Measurements from ENCODE around the gene ACAP3. TPM values are rescaled to one million over a fixed set of nuclear protein-coding genes. Genes with fewer than 3 reads are reported as not detected.

Gene ACAP3
- total RNA-seq, 2 donors from 2014 or later = 43.2 to 58.6 TPM

- WGBS = 94% methylated on average over 29 of the region's 32 CpGs
- Histone ChIP-seq H3K9me3 (no peaks in the 10 kb centered on the region), H3K4me1 (replicated peaks) (no peaks in the 10 kb centered on the region), H3K27me3 (replicated peaks; ENCODE audit: insufficient read depth) (no peaks in the 10 kb centered on the region), H3K27ac (no peak overlapping the region), H3K36me3 (peaks cover 2 to 11% of the 10 kb centered on the region in 2 donors), H3K4me3 (no peak overlapping the region)
- intact Hi-C loops (cut with DNase I) = no loop called here
- TF ChIP-seq, protein P1, sequence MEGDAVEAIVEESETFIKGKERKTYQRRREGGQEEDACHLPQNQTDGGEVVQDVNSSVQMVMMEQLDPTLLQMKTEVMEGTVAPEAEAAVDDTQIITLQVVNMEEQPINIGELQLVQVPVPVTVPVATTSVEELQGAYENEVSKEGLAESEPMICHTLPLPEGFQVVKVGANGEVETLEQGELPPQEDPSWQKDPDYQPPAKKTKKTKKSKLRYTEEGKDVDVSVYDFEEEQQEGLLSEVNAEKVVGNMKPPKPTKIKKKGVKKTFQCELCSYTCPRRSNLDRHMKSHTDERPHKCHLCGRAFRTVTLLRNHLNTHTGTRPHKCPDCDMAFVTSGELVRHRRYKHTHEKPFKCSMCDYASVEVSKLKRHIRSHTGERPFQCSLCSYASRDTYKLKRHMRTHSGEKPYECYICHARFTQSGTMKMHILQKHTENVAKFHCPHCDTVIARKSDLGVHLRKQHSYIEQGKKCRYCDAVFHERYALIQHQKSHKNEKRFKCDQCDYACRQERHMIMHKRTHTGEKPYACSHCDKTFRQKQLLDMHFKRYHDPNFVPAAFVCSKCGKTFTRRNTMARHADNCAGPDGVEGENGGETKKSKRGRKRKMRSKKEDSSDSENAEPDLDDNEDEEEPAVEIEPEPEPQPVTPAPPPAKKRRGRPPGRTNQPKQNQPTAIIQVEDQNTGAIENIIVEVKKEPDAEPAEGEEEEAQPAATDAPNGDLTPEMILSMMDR (IDR thresholded peaks at IDR 0.05) = no peak
- no peak for TF ChIP-seq POLR2A (IDR thresholded peaks at IDR 0.05)
- no peak for TF ChIP-seq POLR2AphosphoS5 (IDR thresholded peaks at IDR 0.05)
- no peak for DNase-seq (ENCODE audit: low spot score)
Measured at GRCh38 chr1:1336931-1337792, 29.4 kb upstream of the ACAP3 start.

DNA sequence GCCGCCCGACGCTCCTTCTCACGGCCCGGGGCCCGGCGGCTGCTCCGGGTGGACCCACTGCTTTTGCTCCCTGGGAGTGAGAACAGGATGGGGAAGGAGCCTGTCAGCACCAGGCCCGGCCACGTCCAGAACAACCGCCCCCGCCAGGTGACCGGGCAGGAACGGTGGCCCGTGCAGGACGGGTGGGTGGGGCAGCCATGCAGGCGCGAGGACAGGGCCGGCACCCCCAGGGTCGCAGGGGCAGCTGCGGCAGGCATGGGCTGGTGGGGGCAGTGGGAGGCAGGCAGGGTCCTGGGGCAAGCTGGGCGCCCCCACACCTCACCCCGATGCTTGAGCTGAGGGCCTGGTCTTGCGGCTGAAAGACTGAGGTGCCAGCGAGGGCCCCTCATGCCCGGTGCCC, 28.7 kb upstream of the ACAP3 start:
- H3K4me1 ChIP-seq (replicated peaks) = no peaks in the 10 kb centered on the region
- H3K36me3 ChIP-seq = peaks cover 2 to 6% of the 10 kb centered on the region in 2 donors
- H3K9me3 ChIP-seq = no peaks in the 10 kb centered on the region
- H3K4me3 ChIP-seq = no peak overlapping the region
- WGBS = 89% methylated on average over 25 of the region's 26 CpGs
- TF ChIP-seq, protein P1 (IDR thresholded peaks at IDR 0.05) = no peak
- TF ChIP-seq POLR2A (IDR thresholded peaks at IDR 0.05) (no peak), POLR2AphosphoS5 (IDR thresholded peaks at IDR 0.05) (no peak)
- DNase-seq (ENCODE audit: low spot score) = no peak
- H3K27me3 ChIP-seq (replicated peaks; ENCODE audit: insufficient read depth) = no peaks in the 10 kb centered on the region
- H3K27ac ChIP-seq = no peak overlapping the region
- intact Hi-C loops (cut with DNase I) = no loop called here

GRCh38 chr1:1335792-1336248, 28.1 kb upstream of the ACAP3 start:
- no peak for TF ChIP-seq POLR2AphosphoS5 (IDR thresholded peaks at IDR 0.05)
- TF ChIP-seq, protein P1 (IDR thresholded peaks at IDR 0.05) = no peak
- no peak for TF ChIP-seq POLR2A (IDR thresholded peaks at IDR 0.05)
- Histone ChIP-seq H3K4me3 (no peak overlapping the region), H3K27ac (no peak overlapping the region), H3K4me1 (replicated peaks) (peaks cover 4% of the 10 kb centered on the region), H3K36me3 (peaks cover 2 to 6% of the 10 kb centered on the region in 2 donors), H3K9me3 (no peaks in the 10 kb centered on the region), H3K27me3 (replicated peaks; ENCODE audit: insufficient read depth) (no peaks in the 10 kb centered on the region)
- no peak for DNase-seq (ENCODE audit: low spot score)
- WGBS = 82% methylated on average over 21 of the region's 21 CpGs
- intact Hi-C loops (cut with DNase I) = no loop called here

DNA sequence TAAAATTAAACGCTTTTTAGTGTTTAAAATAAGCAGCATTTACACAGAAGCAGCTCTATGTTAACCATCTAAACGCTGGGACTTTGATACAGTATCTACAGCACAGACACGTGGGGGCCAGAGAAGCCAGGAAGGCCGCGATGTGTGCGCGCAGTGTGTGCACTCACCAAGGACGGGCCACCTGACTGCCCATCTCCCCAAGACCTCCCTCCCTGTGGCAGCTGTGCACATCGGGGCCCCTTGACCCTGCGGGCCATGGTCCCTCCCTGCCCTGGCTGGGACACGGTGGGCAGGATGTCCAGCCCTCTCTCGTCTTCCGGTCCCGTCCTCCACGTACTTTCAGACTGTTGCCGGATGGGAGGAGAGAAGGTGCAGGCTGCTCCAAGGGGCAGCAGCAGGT, 27.6 kb upstream of the ACAP3 start:
- Histone ChIP-seq H3K27me3 (replicated peaks; ENCODE audit: insufficient read depth) (no peaks in the 10 kb centered on the region), H3K36me3 (peaks cover 2 to 6% of the 10 kb centered on the region in 2 donors), H3K4me3 (no peak overlapping the region), H3K9me3 (no peaks in the 10 kb centered on the region), H3K27ac (no peak overlapping the region), H3K4me1 (replicated peaks) (peaks cover 4% of the 10 kb centered on the region)
- 70% methylated on average over 16 of the region's 16 CpGs for WGBS
- TF ChIP-seq, protein P1 (IDR thresholded peaks at IDR 0.05) = no peak
- no peak for TF ChIP-seq POLR2A (IDR thresholded peaks at IDR 0.05)
- DNase-seq (ENCODE audit: low spot score) = no peak
- intact Hi-C loops (cut with DNase I) = no loop called here

DNA sequence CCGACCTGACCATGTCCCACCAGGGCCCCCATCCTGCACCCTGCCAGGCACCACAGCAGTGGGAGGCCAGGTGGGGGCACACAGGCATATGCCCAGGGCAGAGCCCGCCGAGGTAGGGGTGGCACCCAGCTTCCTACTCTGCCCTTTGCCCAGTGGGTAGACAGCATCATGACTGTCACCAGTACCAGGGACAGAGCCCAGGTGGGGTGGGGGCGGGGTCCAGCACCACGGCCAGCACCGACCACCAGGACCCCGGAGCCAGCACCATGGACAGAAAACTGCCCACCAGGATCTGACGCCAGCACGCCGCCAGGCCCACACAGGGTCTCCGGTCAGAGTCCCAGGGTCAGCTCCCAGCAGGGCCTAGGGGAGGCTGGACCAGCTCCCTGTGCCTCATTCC, 27.1 kb upstream of the ACAP3 start:
- peaks cover 2 to 6% of the 10 kb centered on the region in 2 donors for H3K36me3 ChIP-seq
- H3K4me1 ChIP-seq (replicated peaks) = peaks cover 4% of the 10 kb centered on the region
- H3K4me3 ChIP-seq = no peak overlapping the region
- no peaks in the 10 kb centered on the region for H3K9me3 ChIP-seq
- WGBS = 68% methylated on average over 4 of the region's 11 CpGs
- no peak for DNase-seq (ENCODE audit: low spot score)
- no peak overlapping the region for H3K27ac ChIP-seq
- no peaks in the 10 kb centered on the region for H3K27me3 ChIP-seq (replicated peaks; ENCODE audit: insufficient read depth)
- intact Hi-C loops (cut with DNase I) = no loop called here
- TF ChIP-seq, protein P1 (IDR thresholded peaks at IDR 0.05) = no peak
- TF ChIP-seq POLR2A (IDR thresholded peaks at IDR 0.05) = no peak
- TF ChIP-seq POLR2AphosphoS5 (IDR thresholded peaks at IDR 0.05) = no peak

Measured in prostate gland (tissue), 2 donors.